PC-3 (cell line): ENCODE data around the gene YKT6. TPM values are rescaled to one million over a fixed set of nuclear protein-coding genes. Genes with fewer than 3 reads are reported as not detected.

Experiments
- ATAC-seq: fragments of 200-7000 bp; cut with Tn5 transposase; 2 replicates; pipeline ENCODE4 v1.9.1; 2020; ENCODE audit warnings: mild to moderate bottlenecking, moderate library complexity
- BruUV-seq: library from RNA; stranded (reverse); fragments of 400-500 nt; replicated peaks from 2 replicates; lab custom pipeline; 2021; lab: Mats Ljungman, UMichigan
- CTCF ChIA-PET: fragments of 300-600 bp; sonication (Branson Sonifier 250); formaldehyde crosslinking; loops from one replicate; lab custom pipeline; 2022; ENCODE audit warnings: antibody characterized with exemption; lab: Charles Lee
- POLR2A ChIA-PET: fragments of 300-600 bp; sonication (Branson Sonifier 250); formaldehyde crosslinking; loops from one replicate; lab custom pipeline; 2022; ENCODE audit warnings: antibody characterized with exemption; ENCODE audit not compliant: unreplicated experiment; lab: Charles Lee
- DNase-seq: peaks from one replicate; pipeline ENCODE4 v3.0.0-alpha.2; 2015
- H2AFZ ChIP-seq: fragments of 300-600 bp; sonication (generic); 2 replicates; pipeline ENCODE4 v1.6.0; 2016; ENCODE audit warnings: antibody characterized with exemption, low read length
- H3F3A ChIP-seq: fragments of 300-600 bp; sonication (generic); one replicate; pipeline ENCODE4 v1.6.0; 2017; ENCODE audit warnings: antibody characterized with exemption, low read length, control low read depth, mild to moderate bottlenecking; ENCODE audit not compliant: unreplicated experiment
- H3K27ac ChIP-seq: fragments of 300-600 bp; sonication (generic); 2 replicates; pipeline ENCODE4 v1.5.1; 2016; ENCODE audit warnings: mild to moderate bottlenecking, low read length
- H3K27me3 ChIP-seq: fragments of 300-600 bp; sonication (generic); 2 replicates; pipeline ENCODE4 v1.6.1; 2016; ENCODE audit warnings: low read length, mixed read lengths
- H3K36me3 ChIP-seq: fragments of 300-600 bp; sonication (generic); 2 replicates; pipeline ENCODE4 v1.6.1; 2016; ENCODE audit warnings: low read depth, mixed run types, low read length, mixed read lengths
- H3K4me1 ChIP-seq: fragments of 300-600 bp; sonication (generic); 2 replicates; pipeline ENCODE4 v1.5.1; 2016; ENCODE audit warnings: low read length; ENCODE audit not compliant: insufficient read depth
- H3K4me2 ChIP-seq: fragments of 300-600 bp; sonication (generic); 2 replicates; pipeline ENCODE4 v1.6.0; 2016; ENCODE audit warnings: low read length
- H3K4me3 ChIP-seq: fragments of 300-600 bp; sonication (generic); 2 replicates; pipeline ENCODE4 v1.5.1; 2016; ENCODE audit warnings: mild to moderate bottlenecking, low read length, mixed read lengths
- H3K79me2 ChIP-seq: fragments of 300-600 bp; sonication (generic); 2 replicates; pipeline ENCODE4 v1.6.1; 2017; ENCODE audit warnings: low read length, mixed read lengths
- H3K9ac ChIP-seq: fragments of 300-600 bp; sonication (generic); 2 replicates; pipeline ENCODE4 v1.6.0; 2016; ENCODE audit warnings: mild to moderate bottlenecking, low read length
- H3K9me2 ChIP-seq: fragments of 300-600 bp; sonication (generic); replicated peaks from 2 replicates; pipeline ENCODE4 v1.6.1; 2016; ENCODE audit warnings: mixed run types, low read length, mixed read lengths
- H3K9me3 ChIP-seq: fragments of 300-600 bp; sonication (generic); 2 replicates; pipeline ENCODE4 v1.6.1; 2016; ENCODE audit warnings: low read length, mixed read lengths
- H4K20me1 ChIP-seq: fragments of 300-600 bp; sonication (generic); 2 replicates; pipeline ENCODE4 v1.6.1; 2016; ENCODE audit warnings: low read length, mixed read lengths
- EZH2 ChIP-seq: fragments of 300-600 bp; sonication (generic); IDR thresholded peaks from one replicate; pipeline ENCODE4 v1.6.1; 2017; ENCODE audit warnings: antibody characterized with exemption, mild to moderate bottlenecking, low read length; ENCODE audit not compliant: unreplicated experiment
- EZH2phosphoT487 ChIP-seq: fragments of 300-600 bp; sonication (generic); IDR thresholded peaks from 2 replicates; pipeline ENCODE4 v1.6.1; 2018; ENCODE audit warnings: mild to moderate bottlenecking, antibody characterized with exemption, low read length, borderline replicate concordance
- intact Hi-C: fragments of 100-400 bp; cut with micrococcal nuclease; formaldehyde crosslinking; loops from 2 replicates; pipeline ENCODE4 v1.9.0; 2023
- total RNA-seq: library from RNA; depleted of rRNA; stranded (reverse); fragments of >200 nt; gene quantifications from 2 replicates; pipeline ENCODE4 v1.2.3, GENCODE V29; 2014
- TF ChIP-seq, protein P1 (sequence below): fragments of 300-600 bp; sonication (generic); conservative IDR thresholded peaks from 2 replicates; pipeline ENCODE4 v1.5.1; 2017; ENCODE audit warnings: antibody characterized with exemption, low read depth, mild to moderate bottlenecking, low read length

Gene YKT6
- total RNA-seq, 1 experiment from 2014 or later, result 133 TPM

DNA sequence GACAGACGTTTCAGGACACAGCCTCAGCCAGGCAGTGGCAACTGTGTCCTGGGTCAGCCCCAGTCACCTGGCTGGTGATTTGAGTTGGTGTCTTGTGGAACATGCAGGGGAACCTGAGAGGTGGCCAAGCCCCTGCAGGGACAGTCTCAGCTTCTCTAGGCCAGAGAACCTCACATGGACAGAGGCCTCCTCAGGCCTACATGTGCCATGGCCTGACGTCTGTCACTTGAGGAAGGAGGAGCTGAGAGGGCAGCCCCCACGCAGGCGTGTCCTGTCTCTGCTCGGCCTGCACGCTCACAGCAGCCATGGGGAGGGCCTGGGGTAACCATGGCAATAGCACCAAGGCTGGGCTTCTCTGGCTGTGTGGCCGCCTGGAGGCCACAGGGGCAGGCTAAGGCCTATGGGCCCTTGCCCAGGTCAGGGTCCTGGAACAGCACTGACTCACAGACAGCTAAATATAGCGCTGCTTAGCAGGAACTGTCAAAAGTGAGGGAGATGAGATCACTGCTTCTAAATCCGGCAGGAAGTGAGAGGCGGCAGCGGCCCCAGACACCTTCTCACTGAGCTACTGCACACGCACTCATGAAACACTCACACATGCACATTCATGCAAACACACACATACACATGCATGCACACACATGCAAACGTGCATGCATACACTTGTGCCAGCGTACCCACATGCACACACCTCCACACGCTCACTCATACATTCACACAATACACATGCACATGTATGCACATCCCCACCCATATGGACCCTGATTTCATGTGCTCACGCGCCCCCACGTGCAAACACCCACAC, 57.0 kb downstream of the YKT6 start:
- H3K36me3 ChIP-seq, result no peaks in the 10 kb centered on the region
- DNase-seq (peak; percentile 78), ATAC-seq (peak; percentile 78)
- no peaks in the 10 kb centered on the region for H3K79me2 ChIP-seq
- H3F3A ChIP-seq, result no peaks in the 10 kb centered on the region
- H4K20me1 ChIP-seq, result no peaks in the 10 kb centered on the region
- peaks cover 27% of the 10 kb centered on the region for H3K4me1 ChIP-seq
- no peaks in the 10 kb centered on the region for H3K27me3 ChIP-seq
- ChIA-PET CTCF (no interaction called here), POLR2A (no interaction called here)
- H3K9me2 ChIP-seq, result no peaks in the 10 kb centered on the region
- peak overlapping the region; percentile 50 for H3K4me2 ChIP-seq
- H3K9me3 ChIP-seq, result no peaks in the 10 kb centered on the region
- H3K27ac ChIP-seq, result peak overlapping the region; percentile 78
- H3K4me3 ChIP-seq, result no peak overlapping the region
- TF ChIP-seq EZH2 (no peak), EZH2phosphoT487 (no peak)
- TF ChIP-seq, protein P1, sequence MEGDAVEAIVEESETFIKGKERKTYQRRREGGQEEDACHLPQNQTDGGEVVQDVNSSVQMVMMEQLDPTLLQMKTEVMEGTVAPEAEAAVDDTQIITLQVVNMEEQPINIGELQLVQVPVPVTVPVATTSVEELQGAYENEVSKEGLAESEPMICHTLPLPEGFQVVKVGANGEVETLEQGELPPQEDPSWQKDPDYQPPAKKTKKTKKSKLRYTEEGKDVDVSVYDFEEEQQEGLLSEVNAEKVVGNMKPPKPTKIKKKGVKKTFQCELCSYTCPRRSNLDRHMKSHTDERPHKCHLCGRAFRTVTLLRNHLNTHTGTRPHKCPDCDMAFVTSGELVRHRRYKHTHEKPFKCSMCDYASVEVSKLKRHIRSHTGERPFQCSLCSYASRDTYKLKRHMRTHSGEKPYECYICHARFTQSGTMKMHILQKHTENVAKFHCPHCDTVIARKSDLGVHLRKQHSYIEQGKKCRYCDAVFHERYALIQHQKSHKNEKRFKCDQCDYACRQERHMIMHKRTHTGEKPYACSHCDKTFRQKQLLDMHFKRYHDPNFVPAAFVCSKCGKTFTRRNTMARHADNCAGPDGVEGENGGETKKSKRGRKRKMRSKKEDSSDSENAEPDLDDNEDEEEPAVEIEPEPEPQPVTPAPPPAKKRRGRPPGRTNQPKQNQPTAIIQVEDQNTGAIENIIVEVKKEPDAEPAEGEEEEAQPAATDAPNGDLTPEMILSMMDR, result no peak
- no peak overlapping the region for H2AFZ ChIP-seq
- BruUV-seq, result no TSS peak
- H3K9ac ChIP-seq, result peak overlapping the region; percentile 71
- intact Hi-C loops, result loop anchor here (2.0 kb wide), 1 partner anchor 121 kb away; no protein-coding TSS in a partner anchor

DNA sequence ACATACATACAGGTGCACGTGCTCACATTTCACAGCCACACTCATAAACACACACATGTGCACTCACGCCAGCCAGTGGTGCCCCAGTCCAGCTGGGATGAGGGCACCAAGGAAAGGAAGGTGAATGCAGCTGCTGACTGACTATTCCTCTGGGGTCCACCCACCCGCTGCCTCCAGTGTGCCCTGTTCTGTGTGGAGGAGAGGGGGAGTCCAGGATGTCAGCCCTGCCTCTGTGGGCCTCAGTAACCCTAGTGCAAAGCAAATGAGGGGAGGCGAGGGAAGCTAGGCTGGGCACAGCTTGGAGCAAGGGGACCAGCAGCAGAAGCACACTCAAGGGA, 57.6 kb downstream of the YKT6 start:
- H3K4me3 ChIP-seq, result no peak overlapping the region
- no peaks in the 10 kb centered on the region for H3K9me2 ChIP-seq
- intact Hi-C loops, result loop anchor here (2.0 kb wide), 1 partner anchor 120 kb away; no protein-coding TSS in a partner anchor
- H3K27me3 ChIP-seq, result no peaks in the 10 kb centered on the region
- DNase-seq, result no peak
- H3K4me1 ChIP-seq, result peaks cover 32% of the 10 kb centered on the region
- no peak for ATAC-seq
- H3K9ac ChIP-seq, result peak overlapping the region; percentile 37
- peak overlapping the region; percentile 78; the same call in 1 of the 2 replicates for H3K27ac ChIP-seq
- no TSS peak for BruUV-seq
- ChIA-PET POLR2A (no interaction called here), CTCF (no interaction called here)
- H3K4me2 ChIP-seq, result peak overlapping the region; percentile 50
- no peaks in the 10 kb centered on the region for H3K9me3 ChIP-seq
- no peaks in the 10 kb centered on the region for H3K79me2 ChIP-seq
- no peaks in the 10 kb centered on the region for H4K20me1 ChIP-seq
- no peaks in the 10 kb centered on the region for H3F3A ChIP-seq
- H3K36me3 ChIP-seq, result no peaks in the 10 kb centered on the region
- no peak overlapping the region for H2AFZ ChIP-seq
- no peak for TF ChIP-seq EZH2

DNA sequence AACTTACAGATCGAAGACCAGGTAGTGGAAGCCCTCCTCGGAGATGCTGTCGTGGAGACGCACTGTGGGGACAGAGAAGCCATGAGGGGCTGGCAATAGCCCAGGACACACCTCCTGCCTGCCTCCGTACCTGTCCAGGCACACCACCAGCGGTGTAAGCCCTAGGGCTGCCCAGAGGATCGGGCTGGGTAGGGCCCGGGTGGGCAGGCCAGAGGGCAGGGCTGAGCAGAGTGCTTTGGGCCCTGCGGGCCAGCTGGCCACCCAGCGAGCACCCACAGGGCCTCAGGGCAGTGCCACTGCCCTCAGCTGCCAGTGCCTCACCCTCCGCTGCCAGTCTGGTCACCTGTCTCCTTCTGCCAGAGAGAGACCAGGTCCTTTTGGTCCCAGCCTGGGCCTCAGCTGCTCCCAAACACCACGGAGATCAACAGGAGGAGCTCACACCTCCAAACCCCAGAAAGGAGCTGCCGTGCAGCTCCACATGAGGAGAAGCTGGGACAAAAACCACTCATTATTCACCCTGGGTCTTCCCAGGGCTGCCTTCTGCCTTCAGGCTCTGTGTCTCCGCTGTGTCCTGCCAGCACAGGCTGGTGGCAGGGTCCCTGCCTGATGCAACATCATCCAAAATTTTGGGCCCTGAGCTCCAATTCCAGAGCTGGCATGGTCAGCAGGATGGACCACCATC, 58.2 kb downstream of the YKT6 start:
- peak overlapping the region; percentile 37 for H3K9ac ChIP-seq
- BruUV-seq, result no TSS peak
- H3K79me2 ChIP-seq, result no peaks in the 10 kb centered on the region

More for the DNA sequence above, 58.2 kb downstream of the YKT6 start:
- no peaks in the 10 kb centered on the region for H4K20me1 ChIP-seq
- no peak overlapping the region for H2AFZ ChIP-seq
- H3K9me3 ChIP-seq, result no peaks in the 10 kb centered on the region
- no peaks in the 10 kb centered on the region for H3F3A ChIP-seq
- intact Hi-C loops, result loop anchor here (2.0 kb wide), 1 partner anchor 120 kb away; no protein-coding TSS in a partner anchor
- POLR2A ChIA-PET, result interaction anchor here (0.6 to 0.7 kb wide), 2 partner anchors 161 to 740 kb away, joined by 4 read pairs; no protein-coding TSS in a partner anchor
- no peak for TF ChIP-seq EZH2phosphoT487
- TF ChIP-seq, protein P1, result no peak
- H3K9me2 ChIP-seq, result no peaks in the 10 kb centered on the region
- no peaks in the 10 kb centered on the region for H3K36me3 ChIP-seq
- H3K4me2 ChIP-seq, result peak overlapping the region; percentile 50; the same call in 1 of the 2 replicates
- peak overlapping the region; percentile 78 for H3K27ac ChIP-seq
- no peak for ATAC-seq
- no peak overlapping the region for H3K4me3 ChIP-seq
- H3K27me3 ChIP-seq, result no peaks in the 10 kb centered on the region
- no peak for DNase-seq
- CTCF ChIA-PET, result interaction anchor here (0.7 kb wide), 1 partner anchor 23 kb away, joined by 5 read pairs; no protein-coding TSS in a partner anchor
- H3K4me1 ChIP-seq, result peaks cover 38% of the 10 kb centered on the region
